SK-N-SH (cell line): ENCODE results near the gene KLHL22.

ENCODE experiments used
- CTCF ChIP-seq: fragments of 200-600 bp; sonication (generic); IDR thresholded peaks from 2 replicates; pipeline ENCODE4 v1.6.1; 2017; ENCODE audit warnings: antibody characterized with exemption, mild to moderate bottlenecking, moderate library complexity
- ELF1 ChIP-seq: IDR thresholded peaks from 2 replicates; pipeline ENCODE4 v1.4.0; 2012
- EZH2phosphoT487 ChIP-seq: fragments of 200-600 bp; sonication (generic); IDR thresholded peaks from 2 replicates; pipeline ENCODE4 v1.6.1; 2017; ENCODE audit warnings: low read depth, mixed run types, mild to moderate bottlenecking, antibody characterized with exemption, moderate library complexity, borderline replicate concordance
- GABPA ChIP-seq: IDR thresholded peaks from 2 replicates; pipeline ENCODE4 v1.4.0; 2012; ENCODE audit warnings: low read depth, mild to moderate bottlenecking
- POLR2AphosphoS5 ChIP-seq: IDR thresholded peaks from 2 replicates; pipeline ENCODE4 v1.6.1; 2012; ENCODE audit warnings: low read depth, low read length
- REST ChIP-seq: IDR thresholded peaks from 2 replicates; pipeline ENCODE4 v1.6.1; 2012; ENCODE audit warnings: mild to moderate bottlenecking, low read depth, low read length, moderate library complexity
- SMC3 ChIP-seq: IDR thresholded peaks from 2 replicates; pipeline ENCODE4 v1.6.1; 2012; ENCODE audit warnings: low read depth, low read length, improper control_type of control experiment
- TAF1 ChIP-seq: IDR thresholded peaks from 2 replicates; pipeline ENCODE4 v1.6.1; 2012; ENCODE audit warnings: low read depth, mild to moderate bottlenecking, low read length, moderate library complexity, borderline replicate concordance
- YY1 ChIP-seq: IDR thresholded peaks from 2 replicates; pipeline ENCODE4 v1.4.0; 2012; ENCODE audit warnings: low read depth, mild to moderate bottlenecking
- ZBTB33 ChIP-seq: IDR thresholded peaks from 2 replicates; pipeline ENCODE4 v1.4.0; 2012; ENCODE audit warnings: low read depth, borderline replicate concordance

GRCh38 chr22:20523086-20523983 is 27.7 kb upstream of the KLHL22 start:
- no peak for TF ChIP-seq TAF1
- TF ChIP-seq CTCF: no peak
- TF ChIP-seq SMC3: no peak
- no peak for TF ChIP-seq ZBTB33
- no peak for TF ChIP-seq POLR2AphosphoS5
- TF ChIP-seq EZH2phosphoT487: no peak
- no peak for TF ChIP-seq REST
- TF ChIP-seq GABPA: no peak
- TF ChIP-seq ELF1: no peak
- no peak for TF ChIP-seq YY1
